H1 (cell line): Measurements from ENCODE around the gene ACBD4. TPM values are rescaled to one million over a fixed set of nuclear protein-coding genes. Genes with fewer than 3 reads are reported as not detected.
A peak's percentile ranks its signal among the peaks of the same experiment; 100 is the strongest.

Source experiments
- ATF2 ChIP-seq: IDR thresholded peaks from 2 replicates; pipeline ENCODE4 v1.6.1; 2012; ENCODE audit warnings: low read length, inconsistent platforms
- ATF3 ChIP-seq: IDR thresholded peaks from 2 replicates; pipeline ENCODE4 v1.6.1; 2011; ENCODE audit warnings: low read depth, mild to moderate bottlenecking, low read length; ENCODE audit not compliant: insufficient read depth
- CBX5 ChIP-seq: fragments of 300-800, 300-1000 bp; sonication (generic); IDR thresholded peaks from 2 replicates; pipeline ENCODE4 v1.7.1; 2016; ENCODE audit warnings: antibody characterized with exemption, low read length, low read depth
- CEBPB ChIP-seq: IDR thresholded peaks from 2 replicates; pipeline ENCODE4 v1.6.1; 2012; ENCODE audit warnings: low read depth, low read length
- CTBP2 ChIP-seq: IDR thresholded peaks from 2 replicates; pipeline ENCODE4 v1.7.0; 2011; ENCODE audit warnings: borderline replicate concordance, mild to moderate bottlenecking, moderate library complexity, mixed read lengths, low read length; ENCODE audit not compliant: insufficient read depth, insufficient read length
- EP300 ChIP-seq, 2 experiments: IDR thresholded peaks; 1 replicate in 1 of 2; 2 replicates in 1 of 2; pipeline ENCODE4 v1.6.1; 2011 to 2012; ENCODE audit warnings: low read depth in 2 of 2, low read length in 2 of 2, mild to moderate bottlenecking in 2 of 2, borderline replicate concordance in 1 of 2, inconsistent platforms in 1 of 2, moderate library complexity in 1 of 2
- GABPA ChIP-seq: IDR thresholded peaks from 2 replicates; pipeline ENCODE4 v1.6.1; 2011; ENCODE audit warnings: mild to moderate bottlenecking, low read length, moderate library complexity, borderline replicate concordance; ENCODE audit not compliant: insufficient read depth
- GTF2F1 ChIP-seq: IDR thresholded peaks from 2 replicates; pipeline ENCODE4 v1.6.1; 2012; ENCODE audit warnings: low read depth, low read length, improper control_type of control experiment, borderline replicate concordance
- KDM1A ChIP-seq: fragments of 200-600, 300-600 bp; sonication (generic); IDR thresholded peaks from 2 replicates; pipeline ENCODE4 v1.7.1; 2016; ENCODE audit warnings: mild to moderate bottlenecking, low read length, borderline replicate concordance
- KDM4A ChIP-seq: IDR thresholded peaks from one replicate; pipeline ENCODE4 v1.7.1; 2012; ENCODE audit warnings: low read depth, mild to moderate bottlenecking, moderate library complexity, low read length, inconsistent platforms; ENCODE audit not compliant: severe bottlenecking
- NANOG ChIP-seq: IDR thresholded peaks from 2 replicates; pipeline ENCODE4 v1.6.1; 2011; ENCODE audit warnings: low read length, low read depth, mild to moderate bottlenecking, inconsistent platforms; ENCODE audit not compliant: insufficient read depth, poor library complexity, severe bottlenecking
- POLR2AphosphoS5 ChIP-seq: IDR thresholded peaks from 2 replicates; pipeline ENCODE4 v1.6.1; 2011; ENCODE audit warnings: low read depth, low read length
- POU5F1 ChIP-seq: IDR thresholded peaks from 2 replicates; pipeline ENCODE4 v1.6.1; 2011; ENCODE audit warnings: low read depth, mild to moderate bottlenecking, low read length, moderate library complexity
- RBBP5 ChIP-seq: IDR thresholded peaks from 2 replicates; pipeline ENCODE4 v1.7.1; 2012; ENCODE audit warnings: low read depth, mild to moderate bottlenecking, inconsistent platforms, low read length, moderate library complexity, borderline replicate concordance
- RNF2 ChIP-seq: fragments of 200-900, 300-1000 bp; sonication (generic); IDR thresholded peaks from 2 replicates; pipeline ENCODE4 v1.7.1; 2016; ENCODE audit warnings: borderline replicate concordance, low read depth, mild to moderate bottlenecking, antibody characterized with exemption, low read length; ENCODE audit not compliant: poor library complexity, severe bottlenecking; ENCODE audit errors: missing control alignments
- SIRT6 ChIP-seq: IDR thresholded peaks from one replicate; pipeline ENCODE4 v1.7.1; 2012; ENCODE audit warnings: low read length, inconsistent platforms
- SP1 ChIP-seq: IDR thresholded peaks from 2 replicates; pipeline ENCODE4 v1.6.1; 2011; ENCODE audit warnings: low read depth, low read length
- SUZ12 ChIP-seq: fragments of 200-600 bp; sonication (generic); IDR thresholded peaks from 2 replicates; pipeline ENCODE4 v1.6.1; 2012; ENCODE audit warnings: mild to moderate bottlenecking, inconsistent platforms, low read length, moderate library complexity, mixed read lengths
- TAF7 ChIP-seq: optimal IDR thresholded peaks from 2 replicates; pipeline ENCODE3; 2011; ENCODE audit warnings: low read depth, mild to moderate bottlenecking, inconsistent platforms, low read length, moderate library complexity, borderline replicate concordance
- TEAD4 ChIP-seq: IDR thresholded peaks from 2 replicates; pipeline ENCODE4 v1.6.1; 2012; ENCODE audit warnings: low read depth, low read length, inconsistent platforms, mixed read lengths
- polyA plus RNA-seq, 7 experiments: library from polyadenylated mRNA; depleted of rRNA in 3 of 7; stranded (reverse) in 5 of 7; unstranded in 2 of 7; fragments of >200 nt in 5 of 7; fragments of 200-250 nt in 2 of 7; gene quantifications; 1 replicate in 5 of 7; 2 replicates in 1 of 7; 4 replicates in 1 of 7; pipeline versions ENCODE4 v1.2.1 to v1.2.3, GENCODE V29; 2011 to 2013; ENCODE audit warnings: missing spikeins in 2 of 7, mixed read lengths in 2 of 7
- total RNA-seq: library from RNA; stranded (reverse); fragmentation: NEBNext Ultra II Directional; extraction: Animal tissue kit (Norgen Biotek cat#: 25700); gene quantifications from 2 replicates; pipeline ENCODE4 v1.2.1, GENCODE V29; 2021

Gene ACBD4
- total and polyA plus RNA-seq, 2 of the 8 experiments (the other 6 are each of a cell fraction or from before 2014, with no cell fraction given) = 7.3 to 10.7 TPM

GRCh38 chr17:45160447-45161287, 25.2 kb downstream of the ACBD4 start (continued):
- peak in 1 of 2 experiments; percentile 21; a peak in 1 of 3 replicates for TF ChIP-seq EP300 (IDR thresholded peaks at IDR 0.05; ENCODE audit: borderline replicate concordance in 1 of 2, low read depth in 2 of 2, low read length in 2 of 2)
- TF ChIP-seq POU5F1 = no peak
- TF ChIP-seq RBBP5 = 0 out of 2 replicates have a peak, but pooled peaks have one; percentile 63
- no peak; the same call in 1 of the 2 replicates for TF ChIP-seq GTF2F1
- TF ChIP-seq RNF2 = no peak
- no peak for TF ChIP-seq SUZ12
- TF ChIP-seq KDM1A = no peak
- no peak for TF ChIP-seq NANOG
- no peak for TF ChIP-seq CEBPB
- peak; percentile 95 for TF ChIP-seq POLR2AphosphoS5
- no peak for TF ChIP-seq CTBP2
- peak; percentile 39; the same call in 1 of the 2 replicates for TF ChIP-seq GABPA
- TF ChIP-seq CBX5 = no peak
- no peak for TF ChIP-seq ATF2
- TF ChIP-seq TEAD4 = peak; percentile 62
- peak; percentile 65; the same call in 1 of the 2 replicates for TF ChIP-seq SP1
- no peak for TF ChIP-seq ATF3
- TF ChIP-seq SIRT6 = no peak
- peak; percentile 37 for TF ChIP-seq KDM4A
- TF ChIP-seq TAF7 = peak; percentile 19
